Activated naive CD4-positive, alpha-beta T cell (primary cell): Measurements from ENCODE around the gene HELB.

Source experiments
- DNase-seq, 4 experiments: peaks; one replicate each; lab custom pipeline; 2025; lab: John Stamatoyannopoulos, UW

The HELB gene

GRCh38 chr12:66365718-66366490, 63.6 kb downstream of the HELB start:
- no peak for DNase-seq

DNA sequence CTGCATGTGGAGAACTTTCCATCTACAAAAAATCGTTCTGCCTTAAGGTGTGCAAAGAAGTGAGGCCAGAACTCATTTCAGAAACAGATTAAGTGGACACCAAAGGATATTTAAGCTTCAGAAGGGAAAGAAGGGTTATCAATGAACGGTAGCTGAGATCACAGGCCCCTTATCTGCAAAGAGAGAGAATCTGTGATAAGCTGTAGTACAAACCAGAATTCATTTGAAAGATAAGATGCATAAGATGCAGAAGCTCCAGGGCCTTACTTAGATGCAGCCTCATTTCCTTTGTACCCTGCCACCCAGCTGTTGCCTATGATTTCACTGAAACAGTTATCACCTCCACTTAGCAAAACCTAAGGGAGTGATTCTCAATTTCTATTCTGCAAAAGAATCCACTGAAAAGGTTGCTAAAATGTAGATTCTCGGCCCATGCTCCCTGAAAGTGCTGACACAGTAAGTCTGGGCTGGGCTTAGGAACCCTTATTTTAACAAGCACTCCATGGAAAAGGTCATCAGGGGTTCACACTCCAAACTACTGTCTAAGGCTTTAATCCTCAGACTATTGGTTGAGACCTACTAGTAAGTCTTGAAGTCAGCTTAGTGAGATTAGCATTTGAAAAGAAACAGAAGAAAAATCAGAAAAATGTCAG, 64.8 kb downstream of the HELB start:
- DNase-seq: no peak

- DNase-seq: no peak
Observed at GRCh38 chr12:66371982-66372381, 69.7 kb downstream of the HELB start.

DNA sequence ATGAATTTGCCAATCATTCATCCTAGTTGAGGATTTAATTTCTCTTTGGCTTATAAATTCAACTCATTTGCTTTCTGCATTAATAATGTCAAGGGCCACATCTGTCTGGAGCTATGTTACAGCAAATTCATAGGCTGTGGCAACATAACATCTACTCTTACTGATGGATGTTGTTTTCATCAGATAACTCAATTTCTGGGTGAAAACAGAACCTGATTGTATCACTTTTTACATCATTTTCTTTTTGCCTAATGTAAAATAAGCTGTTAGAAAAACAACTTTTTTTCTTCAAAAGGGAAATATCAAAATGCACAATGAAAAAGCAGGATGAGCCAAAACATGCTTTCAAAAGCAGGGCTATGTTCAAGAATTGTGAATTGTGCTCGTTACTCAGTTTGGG, 73.3 kb downstream of the HELB start:
- DNase-seq: no peak

GRCh38 chr12:66379616-66380015, 77.3 kb downstream of the HELB start:
- DNase-seq: no peak

DNA sequence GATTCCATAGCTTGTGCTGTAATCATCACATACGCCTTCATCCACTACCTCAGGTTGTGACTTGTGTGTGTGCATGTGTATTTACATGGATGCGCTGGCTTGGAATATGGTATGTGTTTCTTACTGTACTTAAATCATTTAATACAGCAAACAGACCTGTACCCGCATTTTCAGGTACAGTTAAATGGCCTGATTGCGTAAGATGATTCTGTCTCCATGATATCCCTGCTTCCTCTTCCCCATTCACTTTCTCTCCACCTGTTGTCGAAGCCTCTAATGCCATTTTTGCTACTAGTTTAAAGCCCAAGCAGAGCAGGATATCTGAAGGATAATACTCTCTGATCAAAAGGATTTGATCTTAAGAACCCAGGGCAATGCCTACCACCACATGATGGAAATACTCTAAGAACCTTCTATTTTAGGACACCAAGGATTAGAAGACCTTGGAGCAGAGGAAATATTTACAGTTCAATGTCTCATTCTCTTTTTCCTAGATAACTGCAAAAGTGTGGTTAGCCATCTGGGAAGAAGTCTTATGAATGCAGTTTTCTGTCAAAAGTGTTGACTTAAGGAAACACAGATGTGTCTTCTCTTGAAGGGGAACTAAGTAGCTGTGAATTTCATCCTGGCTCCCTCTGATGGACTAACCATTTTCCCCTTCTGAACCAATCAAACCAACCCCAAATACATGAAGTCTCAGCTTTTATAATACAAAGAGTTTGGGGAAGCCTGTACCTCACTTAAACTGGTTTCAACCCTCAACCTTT, 78.7 kb downstream of the HELB start:
- no peak for DNase-seq

DNA sequence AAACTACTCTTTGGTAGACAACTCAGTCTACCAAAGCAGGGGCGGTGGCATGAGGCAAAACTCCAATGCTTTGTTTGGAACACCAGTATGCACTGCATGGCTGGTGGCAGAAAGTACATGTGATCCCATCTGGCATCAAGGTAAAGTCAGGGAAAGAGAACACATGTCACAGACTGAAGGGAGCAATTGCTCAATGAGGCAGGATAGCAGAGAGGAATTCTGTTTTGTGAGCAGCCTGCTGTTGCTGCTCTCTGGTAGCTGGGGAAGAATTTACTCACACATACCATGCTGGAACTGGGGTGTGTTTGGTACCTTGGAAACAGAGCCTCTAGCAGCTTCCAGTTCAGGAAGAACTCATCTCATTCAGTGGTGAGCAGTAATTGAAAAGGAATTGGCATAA, 84.8 kb downstream of the HELB start:
- DNase-seq: no peak
